IMR-90 (cell line): Measurements from ENCODE around the gene DYNLT3. TPM values are rescaled to one million over a fixed set of nuclear protein-coding genes. Genes with fewer than 3 reads are reported as not detected.

Source experiments
- ATAC-seq: fragments of 200-7000 bp; cut with Tn5 transposase; 2 replicates; pipeline ENCODE4 v1.9.1; 2020; ENCODE audit warnings: low read depth, mild to moderate bottlenecking, moderate library complexity
- BruUV-seq: library from RNA; stranded (reverse); fragments of 400-500 nt; replicated peaks from 2 replicates; lab custom pipeline; 2021; lab: Mats Ljungman, UMichigan
- CTCF ChIA-PET: fragments of 300-600 bp; formaldehyde crosslinking; extraction: SDS; loops from one replicate; lab custom pipeline; 2021; ENCODE audit warnings: antibody characterized with exemption; lab: Yijun Ruan, JAX
- POLR2A ChIA-PET: fragments of 300-600 bp; sonication (Branson Sonifier 250); formaldehyde crosslinking; loops from one replicate; lab custom pipeline; 2022; ENCODE audit warnings: antibody characterized with exemption; ENCODE audit not compliant: unreplicated experiment; lab: Charles Lee
- DNase-seq: peaks from one replicate; pipeline ENCODE4 v3.0.0; 2013
- H2AFZ ChIP-seq: replicated peaks from 2 replicates; pipeline ENCODE3; 2013; ENCODE audit warnings: low read length, mild to moderate bottlenecking; ENCODE audit not compliant: poor library complexity
- H2AK5ac ChIP-seq: 2 replicates; pipeline ENCODE4 v1.6.1; 2013; ENCODE audit warnings: low read depth, low read length, inconsistent platforms
- H2AK9ac ChIP-seq: replicated peaks from 2 replicates; pipeline ENCODE3; 2013; ENCODE audit warnings: mild to moderate bottlenecking, low read depth, low read length, moderate library complexity; ENCODE audit not compliant: poor library complexity
- H2BK120ac ChIP-seq: 2 replicates; pipeline ENCODE4 v1.6.1; 2013; ENCODE audit warnings: low read depth, low read length, inconsistent platforms
- H2BK15ac ChIP-seq: 3 replicates; pipeline ENCODE4 v1.6.1; 2013; ENCODE audit warnings: low read depth, low read length, inconsistent platforms
- H2BK20ac ChIP-seq: 2 replicates; pipeline ENCODE4 v1.6.1; 2013; ENCODE audit warnings: low read depth, mild to moderate bottlenecking, inconsistent platforms, low read length, moderate library complexity
- H2BK5ac ChIP-seq: 2 replicates; pipeline ENCODE4 v1.6.1; 2013; ENCODE audit warnings: mild to moderate bottlenecking, low read depth, low read length, inconsistent platforms; ENCODE audit not compliant: poor library complexity, severe bottlenecking
- H3K14ac ChIP-seq: replicated peaks from 2 replicates; pipeline ENCODE4 v1.6.1; 2013; ENCODE audit warnings: low read depth, low read length, inconsistent platforms
- H3K18ac ChIP-seq: 2 replicates; pipeline ENCODE4 v1.6.1; 2013; ENCODE audit warnings: low read depth, low read length, control low read depth
- H3K23ac ChIP-seq: 2 replicates; pipeline ENCODE4 v1.6.1; 2013; ENCODE audit warnings: low read depth, low read length, inconsistent platforms
- H3K27ac ChIP-seq: 2 replicates; pipeline ENCODE4 v1.5.1; 2013; ENCODE audit warnings: mild to moderate bottlenecking, control low read depth, low read length; ENCODE audit not compliant: insufficient read depth
- H3K27me3 ChIP-seq: 2 replicates; pipeline ENCODE4 v1.6.1; 2013; ENCODE audit warnings: low read length; ENCODE audit not compliant: control insufficient read depth, insufficient read depth
- H3K36me3 ChIP-seq: 2 replicates; pipeline ENCODE4 v1.6.1; 2013; ENCODE audit warnings: low read length, mixed read lengths; ENCODE audit not compliant: control insufficient read depth, insufficient read depth
- H3K4ac ChIP-seq: 2 replicates; pipeline ENCODE4 v1.6.1; 2013; ENCODE audit warnings: low read depth, low read length, inconsistent platforms
- H3K4me1 ChIP-seq: 2 replicates; pipeline ENCODE4 v1.6.1; 2013; ENCODE audit warnings: low read length, mixed read lengths; ENCODE audit not compliant: control insufficient read depth, insufficient read depth
- H3K4me2 ChIP-seq: 2 replicates; pipeline ENCODE4 v1.6.1; 2013; ENCODE audit warnings: low read depth, mild to moderate bottlenecking, control low read depth, low read length, moderate library complexity
- H3K4me3 ChIP-seq: 2 replicates; pipeline ENCODE4 v1.5.1; 2013; ENCODE audit warnings: low read depth, mild to moderate bottlenecking, control low read depth, low read length, moderate library complexity; ENCODE audit not compliant: insufficient read depth
- H3K56ac ChIP-seq: 2 replicates; pipeline ENCODE4 v1.6.1; 2013; ENCODE audit warnings: low read length, inconsistent platforms; ENCODE audit not compliant: insufficient read depth; ENCODE audit errors: extremely low read depth
- H3K79me1 ChIP-seq, 2 experiments: 2 replicates each; pipeline ENCODE4 v1.6.1; 2013; ENCODE audit warnings: low read length in 2 of 2, inconsistent platforms in 1 of 2, low read depth in 1 of 2
- H3K9ac ChIP-seq: 2 replicates; pipeline ENCODE4 v1.6.1; 2013; ENCODE audit warnings: low read depth, low read length, control low read depth
- H3K9me1 ChIP-seq: 2 replicates; pipeline ENCODE4 v1.6.1; 2013; ENCODE audit warnings: low read length, inconsistent platforms; ENCODE audit not compliant: insufficient read depth
- H3K9me3 ChIP-seq: 2 replicates; pipeline ENCODE4 v1.6.1; 2013; ENCODE audit warnings: low read length; ENCODE audit not compliant: control insufficient read depth, insufficient read depth
- H4K20me1 ChIP-seq: 2 replicates; pipeline ENCODE4 v1.6.1; 2013; ENCODE audit warnings: low read length, inconsistent platforms; ENCODE audit not compliant: insufficient read depth
- H4K5ac ChIP-seq: 2 replicates; pipeline ENCODE4 v1.6.1; 2013; ENCODE audit warnings: mild to moderate bottlenecking, low read depth, low read length, control low read depth
- H4K8ac ChIP-seq, 2 experiments: 2 replicates each; pipeline ENCODE4 v1.6.1; 2013; ENCODE audit warnings: low read depth in 2 of 2, low read length in 2 of 2, control low read depth in 1 of 2, inconsistent platforms in 1 of 2
- H4K91ac ChIP-seq: 2 replicates; pipeline ENCODE4 v1.6.1; 2013; ENCODE audit warnings: low read depth, low read length, inconsistent platforms; ENCODE audit not compliant: insufficient read depth
- CEBPB ChIP-seq: IDR thresholded peaks from 2 replicates; pipeline ENCODE4 v1.6.1; 2012; ENCODE audit warnings: low read depth, low read length, improper control_type of control experiment
- CHD1 ChIP-seq: IDR thresholded peaks from 2 replicates; pipeline ENCODE4 v1.6.1; 2012; ENCODE audit warnings: low read depth, low read length, improper control_type of control experiment
- MAFK ChIP-seq: IDR thresholded peaks from 2 replicates; pipeline ENCODE4 v1.6.1; 2012; ENCODE audit warnings: low read depth, low read length, improper control_type of control experiment
- MAZ ChIP-seq: IDR thresholded peaks from 2 replicates; pipeline ENCODE4 v1.6.1; 2012; ENCODE audit warnings: low read depth, mild to moderate bottlenecking, low read length, improper control_type of control experiment, moderate library complexity, borderline replicate concordance
- MXI1 ChIP-seq: IDR thresholded peaks from 2 replicates; pipeline ENCODE4 v1.6.1; 2012; ENCODE audit warnings: low read depth, mild to moderate bottlenecking, low read length, moderate library complexity, borderline replicate concordance
- NFE2L2 ChIP-seq: fragments of 150-350 bp; IDR thresholded peaks from 2 replicates; pipeline ENCODE4 v1.6.1; 2016; ENCODE audit warnings: low read depth, mild to moderate bottlenecking, low read length
- POLR2A ChIP-seq: IDR thresholded peaks from 2 replicates; pipeline ENCODE4 v1.6.1; 2012; ENCODE audit warnings: mild to moderate bottlenecking, low read depth, low read length
- RCOR1 ChIP-seq: IDR thresholded peaks from 2 replicates; pipeline ENCODE4 v1.6.1; 2012; ENCODE audit warnings: mild to moderate bottlenecking, low read length, improper control_type of control experiment; ENCODE audit not compliant: insufficient replicate concordance
- RFX5 ChIP-seq: IDR thresholded peaks from 2 replicates; pipeline ENCODE4 v1.8.0; 2012; ENCODE audit warnings: low read depth, mild to moderate bottlenecking, low read length, moderate library complexity
- SMC3 ChIP-seq: fragments of 150-350 bp; IDR thresholded peaks from 2 replicates; pipeline ENCODE4 v1.6.1; 2016; ENCODE audit warnings: low read depth, mild to moderate bottlenecking, antibody characterized with exemption, low read length, moderate library complexity
- dilution Hi-C: fragments of 300-500 bp; cut with HindIII; formaldehyde crosslinking; loops from one replicate; pipeline ENCODE4 v1.14.3; 2018; ENCODE audit warnings: low sequenced_read_pairs; ENCODE audit not compliant: unreplicated experiment
- in situ Hi-C: fragments of 300-500 bp; cut with MboI; formaldehyde crosslinking; loops from 3 replicates; pipeline ENCODE4 v1.14.3; 2019; ENCODE audit warnings: low sequenced_read_pairs, inconsistent platforms, mixed read lengths
- intact Hi-C: fragments of 100-400 bp; cut with micrococcal nuclease; formaldehyde crosslinking; loops from 2 replicates; pipeline ENCODE4 v1.10.0; 2022
- polyA plus RNA-seq, 3 experiments: library from polyadenylated mRNA; depleted of rRNA; stranded (reverse); fragments of >200 nt; gene quantifications; 2 replicates each; pipeline ENCODE4 v1.2.3, GENCODE V29; 2012; ENCODE audit warnings: low replicate concordance in 1 of 3
- total RNA-seq: library from RNA; depleted of rRNA; stranded (reverse); fragments of >200 nt; gene quantifications from 2 replicates; pipeline ENCODE4 v1.2.3, GENCODE V29; 2012
- TF ChIP-seq, protein P1 (sequence below): conservative IDR thresholded peaks from 2 replicates; pipeline ENCODE4 v1.5.1; 2012; ENCODE audit warnings: mild to moderate bottlenecking, low read depth, low read length, improper control_type of control experiment
- TF ChIP-seq, protein P2 (sequence below): fragments of 150-350 bp; IDR thresholded peaks from 2 replicates; pipeline ENCODE4 v1.6.1; 2016; ENCODE audit warnings: low read depth, mild to moderate bottlenecking, low read length, moderate library complexity, borderline replicate concordance
- TF ChIP-seq, protein P3 (sequence below): fragments of 150-350 bp; IDR thresholded peaks from 2 replicates; pipeline ENCODE4 v1.6.1; 2017; ENCODE audit warnings: mild to moderate bottlenecking, antibody characterized with exemption, low read length, low read depth

Gene DYNLT3
- total and polyA plus RNA-seq, 2 of the 4 experiments (the other 2 are of a cell fraction) = 15.7 to 18.8 TPM

DNA sequence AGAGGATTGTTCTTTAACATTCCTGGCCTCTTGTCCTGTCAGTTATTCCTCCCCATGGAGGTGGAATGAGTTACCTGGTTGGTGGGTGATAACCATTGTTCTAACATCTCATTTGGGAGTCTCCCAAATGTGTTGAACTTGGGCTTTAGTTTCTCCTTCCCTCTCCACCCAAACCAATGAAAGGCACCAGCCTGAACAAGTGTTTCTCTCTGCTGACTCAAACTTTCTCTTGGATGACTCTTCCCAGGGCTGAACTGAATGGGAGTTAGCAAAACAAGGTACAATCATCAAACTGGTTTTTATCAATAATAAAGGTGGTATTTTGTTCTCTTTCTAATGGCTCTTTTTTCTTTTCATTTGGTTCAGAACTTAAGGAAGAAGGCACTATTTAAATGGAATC, 2.7 kb downstream of the DYNLT3 start:
- in situ Hi-C loops = no loop called here
- H2AK9ac ChIP-seq = no peak overlapping the region
- no peak overlapping the region for H3K27ac ChIP-seq
- DNase-seq (no peak), ATAC-seq (no peak)
- intact Hi-C loops = no loop called here
- H2AK5ac ChIP-seq = no peak overlapping the region
- H3K56ac ChIP-seq = no peak overlapping the region
- H3K9ac ChIP-seq = no peak overlapping the region
- no peaks in the 10 kb centered on the region for H3K9me1 ChIP-seq
- H3K9me3 ChIP-seq = no peaks in the 10 kb centered on the region
- no peak overlapping the region for H4K91ac ChIP-seq
- no peak overlapping the region for H2BK120ac ChIP-seq
- peaks cover 3 to 10% of the 10 kb centered on the region in 2 experiments; a peak in 2 of 4 replicates for H3K79me1 ChIP-seq
- no peak overlapping the region for H2BK20ac ChIP-seq
- dilution Hi-C loops = no loop called here
- no peak overlapping the region for H3K18ac ChIP-seq
- no peak overlapping the region for H3K14ac ChIP-seq
- H3K23ac ChIP-seq = no peak overlapping the region
- POLR2A ChIA-PET = no interaction called here
- no peak overlapping the region for H3K4me3 ChIP-seq
- H2BK15ac ChIP-seq = no peak overlapping the region
- no peak overlapping the region for H4K8ac ChIP-seq
- no peaks in the 10 kb centered on the region for H3K27me3 ChIP-seq
- H3K4me1 ChIP-seq = no peaks in the 10 kb centered on the region; the same call in 1 of the 2 replicates
- peaks cover 2% of the 10 kb centered on the region; the same call in 1 of the 2 replicates for H3K36me3 ChIP-seq
- no peak overlapping the region for H3K4me2 ChIP-seq
- no peak for TF ChIP-seq RCOR1
- TF ChIP-seq, protein P1, sequence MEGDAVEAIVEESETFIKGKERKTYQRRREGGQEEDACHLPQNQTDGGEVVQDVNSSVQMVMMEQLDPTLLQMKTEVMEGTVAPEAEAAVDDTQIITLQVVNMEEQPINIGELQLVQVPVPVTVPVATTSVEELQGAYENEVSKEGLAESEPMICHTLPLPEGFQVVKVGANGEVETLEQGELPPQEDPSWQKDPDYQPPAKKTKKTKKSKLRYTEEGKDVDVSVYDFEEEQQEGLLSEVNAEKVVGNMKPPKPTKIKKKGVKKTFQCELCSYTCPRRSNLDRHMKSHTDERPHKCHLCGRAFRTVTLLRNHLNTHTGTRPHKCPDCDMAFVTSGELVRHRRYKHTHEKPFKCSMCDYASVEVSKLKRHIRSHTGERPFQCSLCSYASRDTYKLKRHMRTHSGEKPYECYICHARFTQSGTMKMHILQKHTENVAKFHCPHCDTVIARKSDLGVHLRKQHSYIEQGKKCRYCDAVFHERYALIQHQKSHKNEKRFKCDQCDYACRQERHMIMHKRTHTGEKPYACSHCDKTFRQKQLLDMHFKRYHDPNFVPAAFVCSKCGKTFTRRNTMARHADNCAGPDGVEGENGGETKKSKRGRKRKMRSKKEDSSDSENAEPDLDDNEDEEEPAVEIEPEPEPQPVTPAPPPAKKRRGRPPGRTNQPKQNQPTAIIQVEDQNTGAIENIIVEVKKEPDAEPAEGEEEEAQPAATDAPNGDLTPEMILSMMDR = no peak
- no peak for TF ChIP-seq CEBPB
- TF ChIP-seq, protein P2, sequence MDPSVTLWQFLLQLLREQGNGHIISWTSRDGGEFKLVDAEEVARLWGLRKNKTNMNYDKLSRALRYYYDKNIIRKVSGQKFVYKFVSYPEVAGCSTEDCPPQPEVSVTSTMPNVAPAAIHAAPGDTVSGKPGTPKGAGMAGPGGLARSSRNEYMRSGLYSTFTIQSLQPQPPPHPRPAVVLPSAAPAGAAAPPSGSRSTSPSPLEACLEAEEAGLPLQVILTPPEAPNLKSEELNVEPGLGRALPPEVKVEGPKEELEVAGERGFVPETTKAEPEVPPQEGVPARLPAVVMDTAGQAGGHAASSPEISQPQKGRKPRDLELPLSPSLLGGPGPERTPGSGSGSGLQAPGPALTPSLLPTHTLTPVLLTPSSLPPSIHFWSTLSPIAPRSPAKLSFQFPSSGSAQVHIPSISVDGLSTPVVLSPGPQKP = no peak
- no peak for TF ChIP-seq MXI1
- no peak for TF ChIP-seq RFX5
- TF ChIP-seq NFE2L2 = no peak
- TF ChIP-seq CHD1 = no peak
- no peak for TF ChIP-seq MAZ
- no peak for TF ChIP-seq POLR2A
- TF ChIP-seq MAFK = no peak
- TF ChIP-seq, protein P3, sequence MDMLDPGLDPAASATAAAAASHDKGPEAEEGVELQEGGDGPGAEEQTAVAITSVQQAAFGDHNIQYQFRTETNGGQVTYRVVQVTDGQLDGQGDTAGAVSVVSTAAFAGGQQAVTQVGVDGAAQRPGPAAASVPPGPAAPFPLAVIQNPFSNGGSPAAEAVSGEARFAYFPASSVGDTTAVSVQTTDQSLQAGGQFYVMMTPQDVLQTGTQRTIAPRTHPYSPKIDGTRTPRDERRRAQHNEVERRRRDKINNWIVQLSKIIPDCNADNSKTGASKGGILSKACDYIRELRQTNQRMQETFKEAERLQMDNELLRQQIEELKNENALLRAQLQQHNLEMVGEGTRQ = no peak
- no peak for TF ChIP-seq SMC3
- CTCF ChIA-PET = no interaction called here
- H2AFZ ChIP-seq = no peak overlapping the region
- no peak overlapping the region for H2BK5ac ChIP-seq
- no peak overlapping the region for H3K4ac ChIP-seq
- H4K5ac ChIP-seq = no peak overlapping the region
- no TSS peak for BruUV-seq
- H4K20me1 ChIP-seq = no peaks in the 10 kb centered on the region
